GM12892 (cell line): Measurements from ENCODE around the gene R3HDM2.

ENCODE experiments used
- POLR2A ChIP-seq: IDR thresholded peaks from 2 replicates; pipeline ENCODE4 v1.6.1; 2011; ENCODE audit warnings: low read depth, low read length, control low read depth
- POLR2AphosphoS5 ChIP-seq: IDR thresholded peaks from 2 replicates; pipeline ENCODE4 v1.6.1; 2011; ENCODE audit warnings: low read depth, low read length, control low read depth

GRCh38 chr12:57467212-57467874 is 36.5 kb upstream of the R3HDM2 start:
- TF ChIP-seq POLR2A (no peak), POLR2AphosphoS5 (no peak; the same call in 1 of the 2 replicates)
